ENCODE data around the gene VPS18.

The VPS18 gene

DNA sequence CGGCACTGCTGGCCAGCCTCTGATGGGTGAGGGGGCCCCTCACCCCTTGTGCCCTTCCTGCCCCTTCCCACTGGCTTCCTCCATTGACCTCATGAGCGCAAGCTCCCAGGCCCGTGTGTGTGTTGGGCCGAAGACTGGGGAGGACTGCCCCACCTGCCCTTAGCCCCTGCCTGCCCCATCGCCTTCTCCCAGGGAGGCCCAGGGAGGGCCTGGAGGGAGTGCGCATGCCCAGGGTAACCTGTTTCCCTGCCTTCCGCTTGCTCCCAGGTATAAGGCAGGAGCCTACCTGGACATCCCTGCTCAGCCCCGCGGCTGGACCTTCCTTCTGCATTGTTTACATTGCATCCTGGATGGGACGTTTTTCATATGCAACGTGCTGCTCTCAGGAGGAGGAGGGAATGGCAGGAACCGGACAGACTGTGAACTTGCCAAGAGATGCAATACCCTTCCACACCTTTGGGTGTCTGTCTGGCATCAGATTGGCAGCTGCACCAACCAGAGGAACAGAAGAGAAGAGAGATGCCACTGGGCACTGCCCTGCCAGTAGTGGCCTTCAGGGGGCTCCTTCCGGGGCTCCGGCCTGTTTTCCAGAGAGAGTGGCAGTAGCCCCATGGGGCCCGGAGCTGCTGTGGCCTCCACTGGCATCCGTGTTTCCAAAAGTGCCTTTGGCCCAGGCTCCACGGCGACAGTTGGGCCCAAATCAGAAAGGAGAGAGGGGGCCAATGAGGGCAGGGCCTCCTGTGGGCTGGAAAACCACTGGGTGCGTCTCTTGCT is 43.7 kb downstream of the VPS18 start:
- DNase-seq (ENCODE audit: low spot score) = peak; percentile 46

DNA sequence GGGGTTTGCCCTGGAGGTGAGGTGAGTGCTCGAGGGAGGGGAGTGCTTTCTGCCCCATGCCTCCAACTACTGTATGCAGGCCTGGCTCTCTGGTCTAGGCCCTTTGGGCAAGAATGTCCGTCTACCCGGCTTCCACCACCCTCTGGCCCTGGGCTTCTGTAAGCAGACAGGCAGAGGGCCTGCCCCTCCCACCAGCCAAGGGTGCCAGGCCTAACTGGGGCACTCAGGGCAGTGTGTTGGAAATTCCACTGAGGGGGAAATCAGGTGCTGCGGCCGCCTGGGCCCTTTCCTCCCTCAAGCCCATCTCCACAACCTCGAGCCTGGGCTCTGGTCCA is 44.3 kb downstream of the VPS18 start:
- DNase-seq (ENCODE audit: low spot score) = no peak

DNA sequence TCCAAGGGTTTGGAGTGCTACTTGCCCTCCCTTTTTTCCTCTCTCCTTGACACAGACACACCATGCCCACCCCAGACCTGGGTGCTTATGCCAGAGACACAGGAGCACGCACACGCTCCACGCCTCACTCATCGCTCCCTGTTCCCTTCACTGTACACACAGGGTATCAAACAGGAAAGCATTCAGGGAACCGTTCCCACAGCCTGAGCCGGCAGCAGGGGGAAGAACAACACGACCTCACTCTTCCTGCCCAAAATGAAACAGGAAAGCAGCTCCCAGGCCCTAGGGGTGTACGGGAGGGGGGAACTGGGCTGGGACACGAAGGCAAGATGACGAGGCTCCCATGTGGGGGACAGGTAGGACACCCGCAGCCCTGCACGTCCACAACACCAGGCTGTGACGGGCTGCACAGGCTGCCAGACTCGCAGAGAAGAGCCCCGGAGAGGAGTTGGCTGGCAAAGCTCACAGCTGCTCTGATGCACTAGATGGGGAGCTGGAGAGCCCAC is 46.1 kb downstream of the VPS18 start:
- DNase-seq (ENCODE audit: low spot score) = no peak

DNA sequence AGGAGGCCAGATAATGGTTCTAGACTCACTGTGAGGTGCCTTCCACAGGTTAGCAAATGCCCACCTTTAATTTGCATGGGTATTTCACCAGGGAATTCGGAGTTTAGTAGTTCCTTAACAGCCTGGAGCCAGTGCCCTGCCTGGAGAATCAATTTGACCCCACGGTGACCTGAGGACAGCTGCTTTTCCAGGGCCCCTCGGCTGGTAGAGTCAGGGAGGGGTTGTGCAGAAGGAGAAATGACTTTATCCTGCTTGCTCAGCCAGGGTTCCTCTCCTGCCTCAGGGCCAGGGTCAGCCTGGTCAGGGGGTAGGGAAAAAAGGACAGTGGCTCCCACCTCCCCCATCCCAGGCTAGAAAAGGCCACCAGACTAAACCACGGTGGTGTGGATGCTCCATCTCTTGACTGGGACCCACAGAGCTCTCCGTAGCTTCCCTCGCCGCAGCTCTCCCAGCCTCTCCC is 46.8 kb downstream of the VPS18 start:
- no peak for DNase-seq (ENCODE audit: low spot score)

DNA sequence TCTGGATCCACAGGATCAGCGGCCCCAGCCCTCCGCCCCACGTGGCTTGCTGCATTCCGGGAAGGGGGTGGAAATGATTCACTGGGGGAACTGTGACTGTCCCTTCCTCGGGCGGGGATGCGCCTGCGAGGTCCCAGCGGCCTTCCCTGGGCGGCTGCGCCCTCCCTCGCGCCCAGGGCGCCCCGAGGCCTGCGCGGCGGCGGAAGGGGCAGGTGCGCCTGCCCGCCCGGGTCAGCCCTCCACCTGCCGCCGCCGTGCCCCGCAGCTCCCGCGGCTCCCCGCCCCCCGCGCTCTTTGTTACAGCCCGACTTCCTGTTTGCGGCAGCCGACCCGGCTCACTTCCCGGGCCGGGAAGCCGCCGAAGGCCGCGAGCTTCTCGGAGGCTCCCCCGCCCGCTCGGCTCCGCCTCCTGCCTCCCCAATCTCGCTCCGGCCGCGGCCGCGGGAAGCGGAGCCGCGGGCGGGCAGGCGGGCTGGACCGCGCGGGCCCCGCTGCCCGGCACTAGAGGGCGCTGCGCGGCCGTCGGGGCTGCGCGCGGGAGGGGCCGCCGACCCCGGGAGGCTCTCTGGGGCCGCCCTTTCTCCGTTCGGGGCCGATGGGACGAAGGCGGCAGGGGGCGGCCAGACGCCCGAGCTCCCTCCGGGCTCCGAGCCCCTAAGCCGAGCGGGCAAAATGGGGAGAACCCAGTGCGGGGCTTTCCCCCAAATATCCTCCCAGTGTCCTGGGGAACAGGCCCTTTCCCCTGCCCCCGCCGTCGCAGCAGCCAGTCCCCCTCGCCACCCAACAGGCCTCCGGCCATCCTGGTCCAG is 47.5 kb downstream of the VPS18 start:
- DNase-seq (ENCODE audit: low spot score) = peak; percentile 18

DNA sequence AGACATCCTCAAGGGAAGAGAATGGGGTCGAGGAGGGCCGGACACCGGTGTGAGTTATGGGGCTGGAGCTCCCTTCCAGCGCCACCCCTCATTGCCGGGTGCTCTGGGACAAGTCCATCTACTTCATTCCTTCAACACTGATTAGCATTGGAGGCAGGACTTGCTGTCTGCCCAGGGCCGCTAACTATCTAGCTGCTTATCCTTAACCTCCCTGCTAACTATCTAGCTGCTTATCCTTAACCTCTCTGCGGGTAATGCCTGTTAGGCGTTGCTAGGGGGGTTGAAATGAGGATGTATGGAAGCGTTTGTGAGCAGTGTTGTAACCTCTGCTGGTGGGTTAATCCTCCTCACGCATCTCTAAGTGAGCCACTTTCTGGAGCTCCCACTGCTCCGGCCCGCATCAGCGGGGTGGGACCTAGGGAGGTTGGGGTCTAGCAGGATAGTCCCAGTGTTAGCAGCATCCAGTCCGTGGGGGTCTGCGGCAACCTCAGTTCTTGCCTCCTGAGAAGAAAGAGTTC is 48.1 kb downstream of the VPS18 start:
- DNase-seq (ENCODE audit: low spot score) = no peak

DNA sequence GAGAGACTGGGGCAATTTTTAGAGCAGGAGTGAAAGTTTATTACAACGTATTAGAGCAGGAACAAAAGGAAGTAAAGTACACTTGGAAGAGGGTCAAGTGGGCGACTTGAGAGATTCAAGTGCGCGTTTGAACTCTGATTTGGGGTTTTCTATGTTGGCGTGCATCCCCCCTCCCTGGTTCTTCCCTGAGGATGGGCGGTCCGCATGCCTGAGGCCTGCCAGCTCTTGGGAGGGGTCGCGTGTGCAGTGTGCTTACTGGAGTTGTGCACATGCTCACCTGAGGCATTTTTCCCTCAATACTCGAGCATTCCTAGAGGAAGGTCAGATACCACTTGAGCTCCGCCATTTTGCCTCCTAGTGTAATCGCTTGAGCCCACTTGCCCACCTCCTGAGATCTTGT is 48.6 kb downstream of the VPS18 start:
- no peak for DNase-seq (ENCODE audit: low spot score)

DNA sequence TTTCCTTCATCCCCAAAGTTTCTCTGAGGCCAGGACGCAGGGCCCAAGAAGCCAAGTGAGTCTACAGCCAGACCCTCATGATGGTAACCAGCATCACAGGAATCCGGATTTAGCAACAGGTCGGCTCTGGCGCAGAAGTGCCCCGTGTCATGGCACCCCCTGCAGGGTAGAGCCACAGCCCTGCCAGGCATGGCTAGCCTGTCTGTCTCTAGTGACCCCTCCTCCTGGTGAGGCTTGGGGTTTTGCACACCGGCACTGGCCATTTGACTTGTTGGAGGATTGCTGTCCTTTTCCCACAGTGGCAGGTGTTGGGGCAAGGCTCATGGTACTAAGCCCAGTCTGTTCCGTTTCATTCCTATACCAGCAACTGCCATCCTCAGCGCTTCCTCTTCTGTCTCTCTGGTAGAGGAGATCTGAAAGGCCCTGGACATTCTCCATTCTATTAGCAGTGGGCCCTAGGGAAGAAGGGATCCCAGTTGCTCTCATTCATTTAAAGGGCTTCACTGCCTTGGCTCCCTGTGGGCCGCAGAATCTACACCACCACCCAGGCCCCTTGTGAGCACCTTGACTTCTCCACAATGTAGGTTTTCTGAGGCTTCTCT is 49.6 kb downstream of the VPS18 start:
- DNase-seq (ENCODE audit: low spot score) = no peak

DNA sequence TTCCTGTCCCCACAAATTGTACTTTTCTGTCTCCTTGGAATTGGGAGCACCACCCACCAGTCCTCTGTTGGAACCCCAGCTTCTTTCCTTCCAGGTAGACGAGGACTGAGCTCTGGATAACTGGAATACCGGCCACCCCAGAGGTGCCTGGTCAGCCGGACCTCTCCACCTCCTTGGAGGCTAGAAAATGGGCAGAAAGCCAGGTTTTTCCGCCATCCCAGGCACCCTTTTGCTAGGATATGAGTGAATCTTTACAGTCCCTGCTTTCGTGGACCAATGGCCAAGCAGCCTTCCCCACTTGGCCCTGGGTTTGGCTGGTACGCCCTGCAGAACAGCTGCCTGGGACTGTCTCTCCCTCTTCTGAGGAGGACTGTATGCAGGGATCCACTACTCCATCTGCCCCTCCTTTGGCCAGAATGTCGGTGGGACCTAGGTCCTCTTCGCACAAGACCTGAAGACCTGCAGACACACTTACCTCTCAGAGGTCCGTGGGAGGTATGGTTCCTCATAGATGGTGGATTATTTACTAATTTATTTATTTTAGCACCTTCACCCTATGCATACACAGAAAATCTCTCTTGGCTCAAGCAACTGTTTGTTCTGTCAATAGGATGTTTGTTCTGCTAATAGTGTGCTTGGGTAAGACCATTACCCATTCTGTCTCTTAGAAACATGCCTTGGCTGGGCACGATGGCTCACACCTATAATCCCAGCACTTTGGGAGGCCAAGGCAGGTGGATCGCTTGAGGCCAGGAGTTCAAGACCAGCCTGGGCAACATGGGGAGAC is 50.5 kb downstream of the VPS18 start:
- DNase-seq (ENCODE audit: low spot score) = no peak

DNA sequence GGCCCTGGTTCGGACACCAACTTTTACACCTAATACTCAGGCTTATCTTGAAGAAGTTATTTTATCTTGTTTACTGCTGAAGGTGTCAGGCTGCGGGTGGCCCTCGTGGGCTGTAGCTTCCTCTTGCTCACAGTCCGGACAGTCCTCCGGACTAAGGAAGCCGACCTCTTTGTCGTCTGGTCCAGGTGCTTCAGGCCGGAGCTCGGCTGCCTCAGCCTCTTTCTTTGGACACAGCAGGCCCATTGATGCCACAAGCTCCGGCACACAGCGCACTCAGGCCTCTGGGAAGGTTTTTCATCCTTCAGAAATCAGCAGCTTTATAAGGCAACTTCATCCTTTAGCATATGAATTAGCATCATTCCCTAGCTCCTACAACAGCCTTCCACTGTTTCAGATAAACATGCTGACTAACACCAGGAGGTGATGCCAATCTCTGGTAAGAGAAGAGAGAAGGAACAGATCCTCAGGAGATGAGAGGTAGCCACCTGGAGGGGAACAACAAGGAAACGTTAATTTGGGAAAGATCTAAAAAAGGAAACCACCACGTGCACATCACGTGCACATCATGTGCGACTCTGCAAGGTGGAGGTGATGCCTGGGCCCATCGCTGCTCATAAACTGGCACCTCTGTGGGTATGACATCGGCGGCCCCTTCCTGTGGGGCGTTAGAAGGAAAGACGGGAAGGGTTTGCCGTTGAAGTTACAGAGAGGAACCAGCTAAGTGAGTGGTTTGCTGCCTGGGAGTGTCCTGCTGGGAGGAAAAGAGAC is 54.6 kb downstream of the VPS18 start:
- no peak for DNase-seq (ENCODE audit: low spot score)

DNA sequence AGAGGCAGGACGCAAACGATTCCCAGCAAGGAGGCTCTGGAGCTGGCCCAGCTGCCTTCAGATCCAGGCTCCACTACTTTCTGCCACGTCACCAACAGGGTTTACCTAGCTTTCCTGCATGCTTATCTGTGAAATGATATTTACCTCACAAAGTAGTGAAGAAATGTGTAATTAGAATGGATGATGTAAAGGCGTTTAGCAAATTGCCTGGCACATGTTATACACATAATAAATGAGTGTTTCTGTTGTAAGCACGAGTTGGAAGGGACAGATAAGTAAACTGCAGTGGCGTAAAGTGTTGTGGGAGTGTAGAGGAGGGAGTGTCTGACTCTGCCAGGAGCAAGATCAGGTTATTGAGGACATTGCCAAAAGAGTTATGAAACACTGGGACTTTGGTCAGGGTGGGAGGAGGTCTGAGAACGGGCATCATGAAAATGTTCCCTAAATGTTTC is 55.5 kb downstream of the VPS18 start:
- no peak for DNase-seq (ENCODE audit: low spot score)

DNA sequence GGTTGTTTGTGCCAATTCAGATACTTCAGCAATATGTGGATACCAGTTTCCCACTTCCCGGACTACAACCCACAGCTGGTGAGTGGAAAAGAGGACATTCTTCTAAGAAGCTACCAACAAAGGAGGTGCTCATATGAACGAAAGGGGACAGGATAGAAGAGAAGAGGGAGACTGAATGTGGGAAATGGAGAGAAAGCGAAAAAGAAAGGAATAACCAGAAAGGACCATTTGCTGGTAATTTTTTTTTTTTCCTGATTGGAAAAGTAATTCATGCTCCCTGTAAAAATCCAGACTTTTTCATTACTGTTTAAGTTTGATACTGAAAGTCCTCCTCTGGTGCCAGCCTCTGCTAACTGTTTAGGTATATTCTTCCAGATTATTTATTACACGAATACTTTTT is 57.5 kb downstream of the VPS18 start:
- no peak for DNase-seq (ENCODE audit: low spot score)

DNA sequence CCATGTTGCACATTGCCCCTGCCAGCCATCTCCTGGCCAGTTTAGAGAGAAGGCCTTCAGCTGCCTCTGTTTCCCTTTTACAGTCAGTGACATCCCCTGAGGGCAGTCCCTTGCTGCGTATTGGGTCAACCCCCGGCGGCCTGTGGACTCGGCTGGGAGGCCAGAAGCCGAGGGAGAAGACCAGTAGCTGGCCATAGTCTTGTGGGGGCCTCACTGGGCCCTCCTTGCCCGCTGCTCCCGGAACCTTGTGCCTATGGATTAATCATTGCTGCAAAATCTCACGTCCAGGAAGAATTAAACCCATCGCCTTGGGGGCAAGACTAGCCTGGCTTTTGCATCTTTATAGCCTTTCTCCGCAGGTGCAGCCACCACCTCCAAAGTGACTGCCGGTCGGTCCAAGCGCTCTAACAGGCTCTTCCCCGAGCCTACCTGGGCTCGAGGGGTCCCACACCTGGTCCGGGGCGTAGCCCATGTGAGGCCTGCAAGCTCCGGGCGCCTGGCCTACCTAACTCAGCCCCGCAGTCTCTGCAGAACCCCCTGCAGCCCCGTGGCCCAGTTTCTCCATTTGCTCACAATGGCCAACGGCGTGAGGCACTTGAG is 58.2 kb downstream of the VPS18 start:
- DNase-seq (ENCODE audit: low spot score) = no peak

DNA sequence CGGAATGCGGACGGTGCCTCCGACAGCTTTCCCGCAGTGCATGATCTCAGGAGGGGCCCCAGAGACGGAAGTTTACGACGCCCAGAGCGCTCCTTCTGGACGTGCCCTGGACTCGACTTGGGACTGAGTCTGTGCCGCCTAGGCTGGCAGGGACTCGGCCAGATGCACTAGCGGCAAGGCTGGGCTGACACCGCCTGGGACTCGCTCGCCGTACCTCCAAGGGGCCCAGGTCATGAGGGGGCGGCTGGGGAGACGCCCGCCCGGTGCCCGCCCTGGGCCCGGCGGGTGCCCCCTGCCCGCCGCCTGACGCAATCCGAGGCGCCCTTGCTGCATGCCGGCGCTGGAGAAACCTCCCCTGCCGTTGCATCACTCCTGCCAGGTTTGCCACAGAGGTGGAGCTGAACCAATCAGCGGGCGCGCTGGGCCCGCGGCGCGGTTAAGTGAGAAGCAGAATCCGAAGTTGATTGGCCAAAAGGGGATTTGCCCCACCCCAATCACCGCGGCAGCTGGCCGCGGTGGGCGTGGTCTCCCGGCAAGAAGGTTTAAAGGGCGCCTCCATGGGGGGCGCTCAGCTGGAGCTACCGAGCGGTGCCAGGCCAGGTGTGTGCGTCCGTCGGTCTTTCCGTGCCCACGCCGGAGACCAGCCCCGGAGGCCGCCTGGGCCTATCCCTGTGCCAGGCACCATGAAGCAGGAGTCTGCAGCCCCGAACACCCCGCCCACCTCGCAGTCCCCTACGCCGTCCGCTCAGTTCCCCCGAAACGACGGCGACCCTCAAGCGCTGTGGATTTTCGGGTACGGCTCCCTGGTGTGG is 58.9 kb downstream of the VPS18 start, which contains the start of gene CHAC1:
TSS of gene CHAC1 (plus strand) at position 571 of the 812 bp plus-strand sequence. CDS start at position 684, 113 bp downstream.
- DNase-seq (ENCODE audit: low spot score) = peak; percentile 90
